ENCODE data around the gene RAB10. TPM values are rescaled to one million over a fixed set of nuclear protein-coding genes. Genes with fewer than 3 reads are reported as not detected.
"Not testable (repeated sequence)": the region's sequence is repeated elsewhere in the genome, so short reads cannot be mapped to it uniquely, and the experiment has no call there.

Gene RAB10
- total RNA-seq, 2 donors from 2014 or later: 70.9 to 86.7 TPM

GRCh38 chr2:26074676-26075075 is 40.8 kb downstream of the RAB10 start:
- no peak for DNase-seq (ENCODE audit: low spot score)
- TF ChIP-seq CTCF (IDR thresholded peaks at IDR 0.05): no peak
- no peak overlapping the region for H3K27ac ChIP-seq
- no peaks in the 10 kb centered on the region for H3K9me3 ChIP-seq
- no peaks in the 10 kb centered on the region for H3K36me3 ChIP-seq
- H3K4me3 ChIP-seq: no peak overlapping the region
- no peaks in the 10 kb centered on the region for H3K27me3 ChIP-seq
- H3K4me1 ChIP-seq: peaks cover 0 to 16% of the 10 kb centered on the region in 2 donors

GRCh38 chr2:26075173-26075572 is 41.3 kb downstream of the RAB10 start:
- no peak for DNase-seq (ENCODE audit: low spot score)
- Histone ChIP-seq H3K9me3 (no peaks in the 10 kb centered on the region), H3K4me3 (no peak overlapping the region), H3K36me3 (no peaks in the 10 kb centered on the region), H3K27me3 (no peaks in the 10 kb centered on the region), H3K27ac (no peak overlapping the region), H3K4me1 (peaks cover 0 to 16% of the 10 kb centered on the region in 2 donors)
- TF ChIP-seq CTCF (IDR thresholded peaks at IDR 0.05): no peak

- Histone ChIP-seq H3K9me3 (no peaks in the 10 kb centered on the region), H3K4me1 (peaks cover 0 to 16% of the 10 kb centered on the region in 2 donors), H3K4me3 (no peak overlapping the region), H3K27ac (no peak overlapping the region), H3K27me3 (no peaks in the 10 kb centered on the region), H3K36me3 (no peaks in the 10 kb centered on the region)
- TF ChIP-seq CTCF (IDR thresholded peaks at IDR 0.05): no peak
- no peak for DNase-seq (ENCODE audit: low spot score)
Observed at GRCh38 chr2:26076001-26076587, 42.2 kb downstream of the RAB10 start.

GRCh38 chr2:26077291-26077690 is 43.4 kb downstream of the RAB10 start:
- DNase-seq (ENCODE audit: low spot score): no peak
- Histone ChIP-seq H3K9me3 (no peaks in the 10 kb centered on the region), H3K27ac (no peak overlapping the region), H3K4me3 (no peak overlapping the region), H3K27me3 (no peaks in the 10 kb centered on the region), H3K4me1 (peaks cover 0 to 16% of the 10 kb centered on the region in 2 donors), H3K36me3 (no peaks in the 10 kb centered on the region)
- TF ChIP-seq CTCF (IDR thresholded peaks at IDR 0.05): no peak

GRCh38 chr2:26078939-26079338 is 45.1 kb downstream of the RAB10 start:
- H3K27me3 ChIP-seq: no peaks in the 10 kb centered on the region
- no peak overlapping the region for H3K27ac ChIP-seq
- no peak overlapping the region for H3K4me3 ChIP-seq
- H3K9me3 ChIP-seq: peaks cover 0 to 4% of the 10 kb centered on the region in 2 donors
- no peaks in the 10 kb centered on the region for H3K36me3 ChIP-seq
- no peak for TF ChIP-seq CTCF (IDR thresholded peaks at IDR 0.05)
- peaks cover 0 to under 1% of the 10 kb centered on the region in 2 donors for H3K4me1 ChIP-seq
- DNase-seq (ENCODE audit: low spot score): no peak

GRCh38 chr2:26080356-26080755 is 46.5 kb downstream of the RAB10 start:
- H3K27me3 ChIP-seq: no peaks in the 10 kb centered on the region
- H3K27ac ChIP-seq: no peak overlapping the region
- no peaks in the 10 kb centered on the region for H3K4me1 ChIP-seq
- H3K36me3 ChIP-seq: no peaks in the 10 kb centered on the region
- no peak for TF ChIP-seq CTCF (IDR thresholded peaks at IDR 0.05)
- peaks cover 0 to 4% of the 10 kb centered on the region in 2 donors for H3K9me3 ChIP-seq
- H3K4me3 ChIP-seq: no peak overlapping the region
- no peak for DNase-seq (ENCODE audit: low spot score)

- DNase-seq (ENCODE audit: low spot score); H3K36me3 ChIP-seq; H3K27me3 ChIP-seq; H3K4me3 ChIP-seq; H3K4me1 ChIP-seq; H3K9me3 ChIP-seq; H3K27ac ChIP-seq: not testable (repeated sequence)
Observed at GRCh38 chr2:26080925-26081324, 47.0 kb downstream of the RAB10 start.
